Islet of Langerhans (tissue), 1 donor: ENCODE results near the gene TUT1.
"Not testable (repeated sequence)": the region's sequence is repeated elsewhere in the genome, so short reads cannot be mapped to it uniquely, and the experiment has no call there.

ENCODE experiments used
- FAIRE-seq: peaks from one replicate; lab custom pipeline; 2011; peaks lifted over from hg19 to GRCh38; lab: Jason Lieb, UNC

The TUT1 gene

GRCh38 chr11:62591448-62592145 lies at the start of gene TUT1:
Gene TUT1, minus strand, starts transcription at chr11:62591523. Its CDS starts 38 bp downstream, at chr11:62591485.
- peak; percentile 93 for FAIRE-seq

- no peak for FAIRE-seq
Measured at GRCh38 chr11:62632492-62632891, 41.2 kb upstream of the TUT1 start.

- FAIRE-seq: no peak
Measured at GRCh38 chr11:62627713-62628112, 36.4 kb upstream of the TUT1 start.

- no peak for FAIRE-seq
Measured at GRCh38 chr11:62622476-62623089, 31.3 kb upstream of the TUT1 start.

- peak; percentile 61 for FAIRE-seq
Measured at GRCh38 chr11:62621567-62622470, 30.5 kb upstream of the TUT1 start, which contains the start of gene B3GAT3. Gene B3GAT3, minus strand, starts transcription at chr11:62621986. Its CDS starts 39 bp downstream, at chr11:62621947.

GRCh38 chr11:62621027-62621566 lies 29.8 kb upstream of the TUT1 start:
- FAIRE-seq: no peak

GRCh38 chr11:62616957-62617356 lies 25.6 kb upstream of the TUT1 start:
- FAIRE-seq: not testable (repeated sequence)

- no peak for FAIRE-seq
Measured at GRCh38 chr11:62615521-62615920, 24.2 kb upstream of the TUT1 start.

GRCh38 chr11:62614275-62614674 lies 23.0 kb upstream of the TUT1 start:
- no peak for FAIRE-seq

GRCh38 chr11:62613291-62613778 lies 22.0 kb upstream of the TUT1 start:
- no peak for FAIRE-seq

- FAIRE-seq: no peak
Measured at GRCh38 chr11:62612366-62613290, 21.3 kb upstream of the TUT1 start, which contains the start of the genes EML3 and ROM1. Gene EML3, minus strand, starts transcription at chr11:62612775. Its CDS starts 318 bp downstream, at chr11:62612457. Gene ROM1, plus strand, starts transcription at chr11:62613257. Its CDS starts 25 bp downstream, at chr11:62613282.

GRCh38 chr11:62611705-62612365 lies 20.5 kb upstream of the TUT1 start:
- no peak for FAIRE-seq

GRCh38 chr11:62610814-62611704 lies 19.7 kb upstream of the TUT1 start:
- no peak for FAIRE-seq

GRCh38 chr11:62610403-62610802 lies 19.1 kb upstream of the TUT1 start:
- no peak for FAIRE-seq

GRCh38 chr11:62608776-62609175 lies 17.5 kb upstream of the TUT1 start:
- FAIRE-seq: no peak

GRCh38 chr11:62607714-62608113 lies 16.4 kb upstream of the TUT1 start:
- FAIRE-seq: no peak

GRCh38 chr11:62605902-62606301 lies 14.6 kb upstream of the TUT1 start:
- no peak for FAIRE-seq

- no peak for FAIRE-seq
Measured at GRCh38 chr11:62605467-62605866, 14.1 kb upstream of the TUT1 start.

GRCh38 chr11:62604460-62605120 lies 13.3 kb upstream of the TUT1 start:
- FAIRE-seq: no peak
